Measurements from ENCODE around the gene PXDN.
"Not testable (repeated sequence)": the region's sequence is repeated elsewhere in the genome, so short reads cannot be mapped to it uniquely, and the experiment has no call there.

PXDN gene

GRCh38 chr2:1740716-1741589, 3.4 kb downstream of the PXDN start:
- no peak for DNase-seq (ENCODE audit: low read depth)

DNA sequence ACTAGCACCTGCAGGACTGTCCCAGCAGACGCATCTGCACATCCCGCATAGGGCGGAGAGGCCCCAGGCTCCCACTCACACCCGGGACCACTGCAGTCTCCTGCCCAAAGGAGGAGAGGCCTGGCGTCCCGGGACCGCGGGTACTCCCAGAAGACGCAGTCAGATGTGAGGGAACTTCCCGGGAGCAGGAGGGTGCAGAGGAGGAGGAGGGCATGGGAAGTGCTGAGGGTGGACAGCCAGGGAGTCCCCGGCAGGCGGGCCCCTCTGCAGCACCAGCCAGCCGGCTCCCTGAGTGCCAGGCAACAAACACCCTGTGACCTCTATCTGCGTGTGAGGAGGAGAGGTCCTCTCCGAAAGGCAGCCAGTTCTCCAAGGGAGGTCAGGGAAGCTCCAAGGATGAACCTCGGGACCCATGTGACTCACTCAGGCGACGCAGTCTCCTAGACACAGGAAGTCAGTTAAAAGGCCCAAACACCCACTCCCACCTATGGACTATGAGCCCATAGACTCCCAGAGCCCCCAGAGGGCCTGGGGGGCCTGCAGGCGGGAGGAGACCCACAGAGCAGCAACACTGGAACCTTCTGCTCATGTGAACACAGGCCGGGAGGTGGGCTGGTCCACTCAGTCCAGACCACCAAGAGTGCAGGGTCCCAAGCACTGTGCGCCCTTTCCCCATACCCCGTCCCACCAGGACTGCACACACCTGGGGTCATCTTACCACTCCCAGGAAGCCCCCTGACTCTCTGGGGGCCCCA, 4.2 kb downstream of the PXDN start:
- no peak for DNase-seq (ENCODE audit: low read depth)

DNA sequence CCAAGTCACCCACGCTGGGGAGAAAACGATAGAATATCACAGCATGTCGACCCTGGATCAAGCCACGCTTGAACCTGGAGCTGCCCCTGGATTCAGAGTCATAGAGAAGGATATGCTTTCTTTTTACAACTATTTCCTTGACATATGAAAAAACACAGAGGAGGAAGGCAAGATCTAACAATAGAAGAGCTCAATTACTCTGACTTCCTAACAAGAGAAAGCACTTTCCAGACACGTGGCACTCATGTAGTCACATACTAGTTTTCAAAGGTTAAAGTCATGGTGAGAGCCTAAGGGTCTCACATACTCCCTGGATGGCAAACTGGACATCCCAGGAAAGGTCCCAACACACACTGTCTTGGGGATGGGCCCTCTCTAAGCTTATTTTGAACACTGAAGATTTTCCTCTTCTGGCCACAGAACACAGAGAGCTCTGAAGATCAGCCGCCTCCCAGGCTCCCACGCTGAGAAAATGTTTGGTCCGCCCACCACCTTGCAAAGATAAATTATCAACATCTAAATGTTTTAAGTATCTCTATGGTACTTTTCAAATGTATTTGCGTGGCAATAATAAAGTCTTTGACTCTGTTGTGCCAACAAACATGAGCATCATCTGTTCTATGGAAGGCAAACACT, 4.9 kb downstream of the PXDN start:
- no peak for DNase-seq (ENCODE audit: low read depth)

DNA sequence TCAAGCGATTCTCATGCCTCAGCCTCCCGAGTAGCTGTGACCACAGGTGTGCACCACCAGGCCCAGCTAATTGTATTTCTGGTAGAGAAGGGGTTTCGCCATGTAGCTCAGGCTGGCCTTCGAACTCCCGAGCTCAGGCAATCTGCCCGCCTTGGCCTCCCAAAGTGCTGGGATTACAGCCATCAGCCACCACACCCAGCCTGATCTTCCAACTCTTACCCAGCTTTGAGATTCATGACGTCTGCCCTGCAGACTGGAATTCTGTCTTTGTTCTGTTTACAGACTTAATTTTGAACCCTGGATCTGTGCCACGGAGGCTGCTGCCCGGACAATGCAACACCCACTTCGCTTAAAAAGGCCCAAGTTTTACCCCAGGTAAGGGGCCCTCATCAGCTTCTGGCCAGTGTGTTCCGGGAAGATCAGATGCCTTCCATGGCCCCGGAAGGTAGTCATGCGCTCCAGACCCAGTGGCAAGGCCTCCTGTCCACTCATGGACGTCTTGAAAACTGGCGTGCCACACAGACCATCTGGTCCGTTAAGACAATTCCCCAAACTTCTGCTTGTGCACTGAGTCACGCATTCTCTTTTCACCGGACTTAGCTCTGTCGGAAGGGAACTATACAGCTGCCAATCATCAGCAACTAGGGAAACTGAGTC, 5.5 kb downstream of the PXDN start:
- DNase-seq (ENCODE audit: low read depth) = no peak

DNA sequence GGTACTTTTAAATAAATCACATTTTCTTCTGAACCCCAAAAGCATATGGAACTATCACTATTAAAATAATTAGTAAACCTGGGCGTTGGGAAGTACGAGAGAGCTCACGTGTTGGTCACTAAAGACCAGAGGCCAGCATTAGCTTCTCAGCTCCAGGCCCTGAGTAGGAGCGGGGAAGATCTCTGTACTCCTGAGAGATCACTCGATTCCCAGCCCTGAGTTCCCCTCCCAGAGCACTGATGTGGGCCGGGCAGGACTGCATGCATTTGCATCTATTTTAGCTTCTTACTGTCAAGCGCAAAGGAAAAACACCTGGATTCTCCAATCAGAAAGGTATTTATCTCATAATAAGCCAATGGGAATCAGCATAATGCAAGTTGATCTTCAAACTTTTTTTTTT, 6.2 kb downstream of the PXDN start:
- no peak for DNase-seq (ENCODE audit: low read depth)

DNA sequence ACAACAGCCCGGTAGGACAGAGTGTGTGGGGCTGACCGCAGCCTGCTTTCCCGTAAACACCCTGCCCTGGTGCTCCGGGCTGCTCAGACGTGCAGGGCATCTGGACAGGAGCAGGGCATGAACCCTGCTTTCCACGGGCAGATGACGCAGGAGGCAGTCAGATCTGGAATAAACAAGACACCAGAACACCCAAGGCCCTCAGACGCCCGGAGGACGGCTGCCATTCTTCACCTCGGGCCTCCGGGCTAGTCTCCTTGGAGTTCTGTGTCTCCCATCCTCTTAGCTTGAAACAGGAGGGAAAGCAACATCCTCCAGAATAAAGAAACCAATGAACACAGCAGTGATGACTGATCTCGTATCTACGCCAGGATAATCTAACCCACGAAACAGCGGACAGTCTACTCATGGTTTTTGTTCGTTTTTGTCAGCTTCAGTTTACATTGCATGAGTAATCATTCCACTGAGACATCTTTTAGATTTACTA, 7.3 kb downstream of the PXDN start:
- DNase-seq (ENCODE audit: low read depth) = peak; percentile 47

DNA sequence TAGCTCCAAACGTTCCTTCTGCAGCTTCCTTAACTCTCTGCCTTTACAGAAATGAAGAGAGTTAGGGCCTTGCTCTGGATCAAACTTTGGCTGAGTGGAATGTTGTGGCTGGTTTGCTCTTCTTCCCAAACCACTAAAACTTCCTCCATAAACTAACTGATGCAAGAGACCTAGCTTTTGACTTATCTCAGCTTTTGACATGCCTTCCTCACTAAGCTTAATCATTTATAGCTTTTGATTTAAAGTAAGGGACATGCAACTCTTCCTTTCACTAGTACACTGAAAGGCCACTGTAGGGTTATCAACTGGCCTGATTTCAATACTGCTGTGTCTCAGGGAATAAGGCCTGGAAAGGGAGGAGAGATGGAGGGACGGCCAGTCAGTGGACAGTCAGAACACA, 8.3 kb downstream of the PXDN start:
- peak; percentile 48 for DNase-seq (ENCODE audit: low read depth)

GRCh38 chr2:1733298-1733697, 11.0 kb downstream of the PXDN start:
- not testable (repeated sequence) for DNase-seq (ENCODE audit: low read depth)

DNA sequence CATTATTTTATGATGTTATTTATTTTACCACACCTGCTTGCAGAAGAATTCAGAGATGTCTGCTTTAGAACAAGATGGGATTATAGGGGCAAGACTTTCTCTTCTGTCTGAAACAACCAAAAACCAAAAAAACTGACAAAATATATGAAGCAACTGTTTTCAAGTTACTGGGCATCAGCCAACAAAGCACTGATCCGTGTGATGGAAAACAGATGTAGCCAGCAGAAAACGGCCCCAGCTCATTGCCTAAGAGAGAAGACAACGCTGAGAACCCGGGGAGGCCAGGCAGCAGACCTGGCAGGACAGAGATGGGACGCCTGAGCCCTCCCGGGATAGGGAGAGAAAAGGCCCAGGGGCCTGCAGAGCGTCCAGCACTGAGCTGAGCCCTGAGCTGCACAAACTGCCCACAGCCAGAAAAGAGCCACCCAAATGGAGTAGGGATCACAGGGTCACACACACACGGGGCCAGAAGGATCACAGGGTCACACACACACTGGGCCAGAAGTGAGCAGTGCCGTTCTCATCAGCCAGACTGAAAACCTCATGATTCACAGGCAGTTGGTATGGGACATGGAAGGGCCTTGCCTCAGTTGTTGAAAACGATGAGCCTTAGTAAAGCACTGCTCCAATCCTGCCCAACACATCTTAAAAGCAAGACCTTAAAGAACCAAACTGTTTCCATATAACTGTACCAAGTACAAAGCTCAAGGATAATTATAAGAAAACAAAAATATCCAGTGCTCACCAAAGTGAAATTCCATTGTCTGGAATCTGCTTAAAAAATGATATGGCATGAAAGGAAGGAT, 12.1 kb downstream of the PXDN start:
- peak; percentile 91 for DNase-seq (ENCODE audit: low read depth)

DNA sequence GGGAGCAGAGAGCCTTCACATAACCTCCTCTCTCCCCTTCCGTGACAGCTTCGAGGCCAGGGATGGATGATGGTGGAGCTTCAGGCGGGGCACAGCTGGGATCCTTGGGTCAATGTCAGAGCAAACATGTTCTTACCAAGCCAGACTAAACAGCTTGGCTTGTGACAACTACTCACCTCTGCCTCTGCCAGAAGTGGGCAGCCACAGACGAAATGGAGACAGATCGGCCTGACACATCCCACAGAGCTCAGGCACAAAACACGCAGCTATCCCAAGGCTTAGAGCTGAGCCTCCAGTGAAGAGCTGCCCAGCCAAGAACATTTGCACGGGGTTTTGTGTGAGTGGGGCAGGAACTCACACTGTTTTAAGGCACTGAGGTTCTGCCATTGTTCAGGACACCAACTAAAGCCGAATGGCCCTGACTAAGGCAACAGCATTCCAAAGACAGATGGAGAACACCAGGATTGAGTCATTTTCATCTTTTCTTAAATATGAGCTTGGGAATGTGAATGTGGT, 12.8 kb downstream of the PXDN start:
- no peak for DNase-seq (ENCODE audit: low read depth)

DNA sequence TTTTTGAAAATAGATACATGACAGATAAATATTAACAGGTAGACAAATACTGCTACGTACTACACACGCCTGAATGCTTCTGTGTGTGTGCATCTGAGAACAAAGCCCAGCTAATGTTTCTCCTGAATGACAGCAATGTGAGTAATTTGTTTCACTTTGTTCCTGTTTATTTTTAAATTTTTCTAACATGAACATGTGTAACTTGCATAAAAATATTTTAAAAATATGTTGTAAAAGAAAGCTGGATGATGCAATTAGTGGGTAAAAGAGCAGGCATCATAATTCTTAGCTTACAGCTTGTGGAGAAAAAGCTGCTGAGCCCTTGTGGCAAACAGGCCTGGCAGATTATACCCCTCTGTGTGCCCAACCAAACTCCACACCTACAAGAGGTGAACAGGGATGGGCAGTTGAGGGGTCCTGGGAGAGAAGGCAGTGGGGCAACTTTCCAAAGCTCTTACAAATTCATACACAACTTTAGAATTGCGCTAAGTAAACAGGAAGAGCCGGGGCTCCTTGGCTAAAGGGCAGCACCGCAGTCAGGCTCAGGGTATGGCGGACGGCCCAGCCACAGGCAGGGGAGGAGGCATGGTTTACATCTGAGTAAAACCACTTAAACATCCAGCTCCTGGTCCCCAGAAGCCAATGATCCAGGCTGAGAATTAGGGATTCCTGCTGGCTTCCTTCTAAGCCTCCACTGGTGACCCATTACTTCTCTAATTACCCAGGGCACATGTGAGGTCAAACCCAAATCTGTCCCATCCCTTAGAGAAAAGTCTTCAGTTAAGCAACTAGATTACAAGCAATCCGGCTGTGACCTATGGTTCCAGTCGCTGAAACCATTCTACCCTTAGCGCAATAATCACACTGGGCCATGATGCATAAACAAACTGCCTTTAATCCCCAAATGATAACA, 14.0 kb downstream of the PXDN start:
- DNase-seq (ENCODE audit: low read depth) = peak; percentile 74

DNA sequence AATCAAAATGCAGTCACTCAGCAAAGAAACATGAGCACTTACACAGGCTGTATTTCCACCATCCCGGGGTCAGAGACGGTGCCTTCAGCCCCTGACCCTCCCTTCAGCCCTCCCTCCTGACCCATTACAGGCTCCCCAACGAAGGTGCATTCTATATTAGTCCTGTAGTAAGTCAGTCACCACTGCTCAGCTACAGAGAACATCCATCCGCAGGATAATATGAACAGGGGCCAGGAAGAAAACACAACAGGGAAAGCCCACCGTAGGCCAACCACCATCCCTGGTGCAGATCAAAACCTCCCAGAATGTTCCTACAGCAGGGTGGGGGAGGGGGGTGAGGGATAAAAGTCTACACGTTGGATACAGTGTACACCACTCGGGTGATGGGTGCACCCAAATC, 15.1 kb downstream of the PXDN start:
- DNase-seq (ENCODE audit: low read depth) = no peak

DNA sequence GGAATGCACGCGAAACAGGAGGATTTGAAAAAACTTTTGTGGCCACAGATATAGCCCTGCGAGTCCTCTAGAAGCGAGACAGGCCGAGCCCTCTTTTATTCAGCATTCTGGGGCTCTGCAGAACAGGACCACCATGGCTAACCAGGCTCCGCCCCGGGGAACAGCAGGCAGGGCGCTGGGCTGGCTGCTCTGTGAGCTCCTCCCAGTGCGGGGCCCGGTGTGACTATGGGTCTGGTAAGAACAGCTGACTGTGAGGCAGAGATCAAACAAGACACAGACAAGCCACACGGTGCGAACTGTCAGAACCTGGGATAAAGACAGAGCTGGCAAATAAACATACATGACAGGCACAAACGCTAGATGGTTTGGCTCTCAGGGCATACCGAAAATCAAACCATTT, 15.5 kb downstream of the PXDN start:
- DNase-seq (ENCODE audit: low read depth) = no peak

GRCh38 chr2:1727796-1728474, 16.4 kb downstream of the PXDN start:
- DNase-seq (ENCODE audit: low read depth) = no peak

- no peak for DNase-seq (ENCODE audit: low read depth)
Measured at GRCh38 chr2:1727101-1727771, 17.1 kb downstream of the PXDN start.

- DNase-seq (ENCODE audit: low read depth) = no peak
Measured at GRCh38 chr2:1726558-1726957, 17.8 kb downstream of the PXDN start.

DNA sequence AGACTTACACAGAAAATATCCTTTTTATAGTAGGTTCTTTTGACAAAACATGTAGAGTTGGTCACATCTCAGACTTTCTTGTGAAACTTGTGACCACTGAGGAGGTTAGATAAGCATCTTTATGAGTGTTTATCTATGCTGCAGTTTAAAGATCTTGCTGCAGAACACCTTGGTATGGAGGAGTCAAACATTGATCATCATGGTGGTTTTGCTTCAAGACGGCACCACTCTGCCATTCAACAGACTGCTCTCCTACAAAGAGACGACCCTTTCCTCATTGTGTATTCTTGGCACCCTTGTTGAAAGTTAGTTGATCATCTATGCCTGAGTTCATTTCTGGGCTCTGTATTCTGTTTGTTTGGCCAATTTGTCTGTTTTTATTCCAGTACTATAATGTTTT, 20.0 kb downstream of the PXDN start:
- not testable (repeated sequence) for DNase-seq (ENCODE audit: low read depth)

DNA sequence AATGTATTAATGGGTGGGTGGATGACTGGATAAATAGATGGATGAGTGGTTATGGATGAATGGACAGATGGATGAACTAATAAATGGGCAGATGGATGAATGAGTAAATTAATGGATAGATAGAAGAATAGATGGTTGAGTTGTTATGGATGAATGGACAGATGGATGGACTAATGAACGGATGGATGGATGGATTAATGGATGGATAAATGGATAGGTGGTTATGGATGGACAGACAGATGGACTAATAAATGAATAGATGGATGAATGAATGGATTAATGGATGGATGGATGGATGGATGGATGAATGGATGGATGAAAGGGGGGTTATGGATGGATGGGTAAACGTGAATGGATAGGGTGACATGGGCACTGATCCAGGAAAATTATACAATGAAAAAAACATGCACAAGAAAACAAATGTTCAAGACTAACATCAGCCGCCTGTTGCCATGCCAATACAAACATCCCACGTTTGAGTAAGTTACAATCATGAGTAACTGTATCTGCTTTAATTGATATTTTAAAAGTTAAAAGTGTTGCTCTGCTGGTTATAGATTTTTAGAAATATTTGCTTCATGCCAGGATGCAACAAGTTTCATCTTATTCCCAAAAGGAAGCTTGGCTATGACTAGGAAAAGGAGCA, 20.8 kb downstream of the PXDN start:
- DNase-seq (ENCODE audit: low read depth) = no peak

Measured in GM04504 (cell line).